HEK293 (cell line): ENCODE data around the gene SPHK1.

Source experiments
- BCL11A ChIP-seq: fragments of 450-650 bp; formaldehyde crosslinking; IDR thresholded peaks from 2 replicates; pipeline ENCODE4 v1.5.1; 2016; ENCODE audit warnings: low read depth, missing biosample characterization, missing genetic modification characterization
- HOXA7 ChIP-seq: sonication (generic); formaldehyde crosslinking; IDR thresholded peaks from 2 replicates; pipeline ENCODE4 v1.8.1; 2022; ENCODE audit warnings: missing genetic modification reagents, borderline replicate concordance
- PRDM1 ChIP-seq: fragments of 450-650 bp; formaldehyde crosslinking; IDR thresholded peaks from 2 replicates; pipeline ENCODE4; 2016; ENCODE audit warnings: missing biosample characterization, missing genetic modification characterization
- REPIN1 ChIP-seq: fragments of 450-650 bp; formaldehyde crosslinking; IDR thresholded peaks from 2 replicates; pipeline ENCODE4 v1.5.1; 2017; ENCODE audit warnings: missing biosample characterization, missing genetic modification characterization, low read depth
- SP7 ChIP-seq: fragments of 450-650 bp; formaldehyde crosslinking; IDR thresholded peaks from 2 replicates; pipeline ENCODE4 v1.5.1; 2016; ENCODE audit warnings: missing biosample characterization, missing genetic modification characterization
- TCF7L2 ChIP-seq: IDR thresholded peaks from 2 replicates; pipeline ENCODE4 v1.6.1; 2011; ENCODE audit warnings: low read depth, mild to moderate bottlenecking, inconsistent platforms, low read length, moderate library complexity, borderline replicate concordance
- ZBTB17 ChIP-seq: fragments of 450-650 bp; formaldehyde crosslinking; IDR thresholded peaks from 2 replicates; pipeline ENCODE4 v1.5.1; 2016; ENCODE audit warnings: missing biosample characterization, missing genetic modification characterization
- ZNF121 ChIP-seq: fragments of 450-650 bp; formaldehyde crosslinking; IDR thresholded peaks from 2 replicates; pipeline ENCODE4 v1.5.1; 2016; ENCODE audit warnings: missing biosample characterization, missing genetic modification characterization
- ZNF626 ChIP-seq: fragments of 450-650 bp; sonication (Bioruptor Pico); formaldehyde crosslinking; IDR thresholded peaks from 2 replicates; pipeline ENCODE4 v1.5.1; 2018; ENCODE audit warnings: missing biosample characterization, missing genetic modification characterization, inconsistent platforms
- ZNF785 ChIP-seq: fragments of 450-650 bp; formaldehyde crosslinking; IDR thresholded peaks from 2 replicates; pipeline ENCODE4 v1.5.1; 2016; ENCODE audit warnings: missing biosample characterization, missing genetic modification characterization
- TF ChIP-seq, protein P1 (sequence below): fragments of 450-650 bp; formaldehyde crosslinking; IDR thresholded peaks from 2 replicates; pipeline ENCODE4 v1.5.1; 2016; ENCODE audit warnings: missing biosample characterization, missing genetic modification characterization
- TF ChIP-seq, protein P2 (sequence below): IDR thresholded peaks from 2 replicates; pipeline ENCODE4 v1.6.1; 2011; ENCODE audit warnings: mild to moderate bottlenecking, low read depth, low read length, borderline replicate concordance
- TF ChIP-seq, protein P3 (sequence below): fragments of 450-650 bp; formaldehyde crosslinking; IDR thresholded peaks from 2 replicates; pipeline ENCODE4 v1.5.1; 2016; ENCODE audit warnings: missing biosample characterization, missing genetic modification characterization

DNA sequence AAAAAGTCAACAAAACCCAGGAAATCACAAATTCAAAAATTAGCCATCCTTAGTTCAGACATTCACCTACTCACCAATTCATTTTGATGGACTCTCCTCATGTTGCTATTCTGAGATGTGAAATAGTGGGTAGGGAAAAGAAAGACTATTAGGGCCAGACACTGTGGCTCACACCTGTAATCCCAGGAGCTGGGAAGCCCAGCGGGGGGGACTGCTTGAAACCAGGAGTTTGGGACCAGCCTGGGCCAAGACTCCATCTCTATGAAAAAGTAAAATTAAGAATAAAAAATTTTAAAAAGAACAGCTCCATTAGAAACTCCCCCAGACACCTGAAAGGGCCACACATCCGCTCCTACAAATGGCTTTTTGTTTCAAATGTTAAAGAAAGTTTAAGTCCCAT, 47.1 kb downstream of the SPHK1 start:
- TF ChIP-seq, protein P1, sequence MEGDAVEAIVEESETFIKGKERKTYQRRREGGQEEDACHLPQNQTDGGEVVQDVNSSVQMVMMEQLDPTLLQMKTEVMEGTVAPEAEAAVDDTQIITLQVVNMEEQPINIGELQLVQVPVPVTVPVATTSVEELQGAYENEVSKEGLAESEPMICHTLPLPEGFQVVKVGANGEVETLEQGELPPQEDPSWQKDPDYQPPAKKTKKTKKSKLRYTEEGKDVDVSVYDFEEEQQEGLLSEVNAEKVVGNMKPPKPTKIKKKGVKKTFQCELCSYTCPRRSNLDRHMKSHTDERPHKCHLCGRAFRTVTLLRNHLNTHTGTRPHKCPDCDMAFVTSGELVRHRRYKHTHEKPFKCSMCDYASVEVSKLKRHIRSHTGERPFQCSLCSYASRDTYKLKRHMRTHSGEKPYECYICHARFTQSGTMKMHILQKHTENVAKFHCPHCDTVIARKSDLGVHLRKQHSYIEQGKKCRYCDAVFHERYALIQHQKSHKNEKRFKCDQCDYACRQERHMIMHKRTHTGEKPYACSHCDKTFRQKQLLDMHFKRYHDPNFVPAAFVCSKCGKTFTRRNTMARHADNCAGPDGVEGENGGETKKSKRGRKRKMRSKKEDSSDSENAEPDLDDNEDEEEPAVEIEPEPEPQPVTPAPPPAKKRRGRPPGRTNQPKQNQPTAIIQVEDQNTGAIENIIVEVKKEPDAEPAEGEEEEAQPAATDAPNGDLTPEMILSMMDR (tag by site-specific recombination) = no peak
- TF ChIP-seq BCL11A (tag by site-specific recombination) = no peak
- no peak for TF ChIP-seq ZNF626
- TF ChIP-seq, protein P2, sequence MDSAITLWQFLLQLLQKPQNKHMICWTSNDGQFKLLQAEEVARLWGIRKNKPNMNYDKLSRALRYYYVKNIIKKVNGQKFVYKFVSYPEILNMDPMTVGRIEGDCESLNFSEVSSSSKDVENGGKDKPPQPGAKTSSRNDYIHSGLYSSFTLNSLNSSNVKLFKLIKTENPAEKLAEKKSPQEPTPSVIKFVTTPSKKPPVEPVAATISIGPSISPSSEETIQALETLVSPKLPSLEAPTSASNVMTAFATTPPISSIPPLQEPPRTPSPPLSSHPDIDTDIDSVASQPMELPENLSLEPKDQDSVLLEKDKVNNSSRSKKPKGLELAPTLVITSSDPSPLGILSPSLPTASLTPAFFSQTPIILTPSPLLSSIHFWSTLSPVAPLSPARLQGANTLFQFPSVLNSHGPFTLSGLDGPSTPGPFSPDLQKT = no peak
- TF ChIP-seq ZNF785 (tag by site-specific recombination) = no peak
- no peak for TF ChIP-seq REPIN1
- no peak for TF ChIP-seq SP7 (tag by site-specific recombination)
- no peak for TF ChIP-seq HOXA7
- TF ChIP-seq ZNF121 = no peak
- TF ChIP-seq PRDM1 = no peak
- TF ChIP-seq, protein P3, sequence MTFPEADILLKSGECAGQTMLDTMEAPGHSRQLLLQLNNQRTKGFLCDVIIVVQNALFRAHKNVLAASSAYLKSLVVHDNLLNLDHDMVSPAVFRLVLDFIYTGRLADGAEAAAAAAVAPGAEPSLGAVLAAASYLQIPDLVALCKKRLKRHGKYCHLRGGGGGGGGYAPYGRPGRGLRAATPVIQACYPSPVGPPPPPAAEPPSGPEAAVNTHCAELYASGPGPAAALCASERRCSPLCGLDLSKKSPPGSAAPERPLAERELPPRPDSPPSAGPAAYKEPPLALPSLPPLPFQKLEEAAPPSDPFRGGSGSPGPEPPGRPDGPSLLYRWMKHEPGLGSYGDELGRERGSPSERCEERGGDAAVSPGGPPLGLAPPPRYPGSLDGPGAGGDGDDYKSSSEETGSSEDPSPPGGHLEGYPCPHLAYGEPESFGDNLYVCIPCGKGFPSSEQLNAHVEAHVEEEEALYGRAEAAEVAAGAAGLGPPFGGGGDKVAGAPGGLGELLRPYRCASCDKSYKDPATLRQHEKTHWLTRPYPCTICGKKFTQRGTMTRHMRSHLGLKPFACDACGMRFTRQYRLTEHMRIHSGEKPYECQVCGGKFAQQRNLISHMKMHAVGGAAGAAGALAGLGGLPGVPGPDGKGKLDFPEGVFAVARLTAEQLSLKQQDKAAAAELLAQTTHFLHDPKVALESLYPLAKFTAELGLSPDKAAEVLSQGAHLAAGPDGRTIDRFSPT (tag by site-specific recombination) = no peak
- TF ChIP-seq TCF7L2 = no peak
- TF ChIP-seq ZBTB17 = no peak
